ENCODE measurements around the gene KIAA1755.
"Not testable (repeated sequence)": the region's sequence is repeated elsewhere in the genome, so short reads cannot be mapped to it uniquely, and the experiment has no call there.

The KIAA1755 gene

GRCh38 chr20:38249536-38250310 is 10.8 kb downstream of the KIAA1755 start:
- H3K79me2 ChIP-seq (ENCODE audit: control insufficient read depth, low read length): no peaks in the 10 kb centered on the region
- no peak overlapping the region for H3K27ac ChIP-seq (ENCODE audit: low read depth, low read length)
- H3K27me3 ChIP-seq (ENCODE audit: control insufficient read depth, low read length): no peaks in the 10 kb centered on the region
- no peaks in the 10 kb centered on the region for H4K20me1 ChIP-seq (ENCODE audit: control insufficient read depth, insufficient read depth, low read depth, low read length)
- H3K4me1 ChIP-seq (ENCODE audit: control insufficient read depth, low read length): no peaks in the 10 kb centered on the region
- TF ChIP-seq, protein P1, sequence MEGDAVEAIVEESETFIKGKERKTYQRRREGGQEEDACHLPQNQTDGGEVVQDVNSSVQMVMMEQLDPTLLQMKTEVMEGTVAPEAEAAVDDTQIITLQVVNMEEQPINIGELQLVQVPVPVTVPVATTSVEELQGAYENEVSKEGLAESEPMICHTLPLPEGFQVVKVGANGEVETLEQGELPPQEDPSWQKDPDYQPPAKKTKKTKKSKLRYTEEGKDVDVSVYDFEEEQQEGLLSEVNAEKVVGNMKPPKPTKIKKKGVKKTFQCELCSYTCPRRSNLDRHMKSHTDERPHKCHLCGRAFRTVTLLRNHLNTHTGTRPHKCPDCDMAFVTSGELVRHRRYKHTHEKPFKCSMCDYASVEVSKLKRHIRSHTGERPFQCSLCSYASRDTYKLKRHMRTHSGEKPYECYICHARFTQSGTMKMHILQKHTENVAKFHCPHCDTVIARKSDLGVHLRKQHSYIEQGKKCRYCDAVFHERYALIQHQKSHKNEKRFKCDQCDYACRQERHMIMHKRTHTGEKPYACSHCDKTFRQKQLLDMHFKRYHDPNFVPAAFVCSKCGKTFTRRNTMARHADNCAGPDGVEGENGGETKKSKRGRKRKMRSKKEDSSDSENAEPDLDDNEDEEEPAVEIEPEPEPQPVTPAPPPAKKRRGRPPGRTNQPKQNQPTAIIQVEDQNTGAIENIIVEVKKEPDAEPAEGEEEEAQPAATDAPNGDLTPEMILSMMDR (IDR thresholded peaks at IDR 0.05; ENCODE audit: low read depth, low read length, poor library complexity, severe bottlenecking): no peak
- no peak for TF ChIP-seq EZH2phosphoT487 (IDR thresholded peaks at IDR 0.05; ENCODE audit: borderline replicate concordance, low read length)
- no peaks in the 10 kb centered on the region for H3F3A ChIP-seq (ENCODE audit: control insufficient read depth, insufficient read depth)
- no peaks in the 10 kb centered on the region for H3K36me3 ChIP-seq (ENCODE audit: control insufficient read depth, low read length)
- peaks cover 4% of the 10 kb centered on the region; the same call in 1 of the 2 replicates for H3K9me3 ChIP-seq (ENCODE audit: control insufficient read depth, insufficient read depth, low read length)
- H3K4me2 ChIP-seq (ENCODE audit: low read length): no peak overlapping the region
- no peak overlapping the region for H3K4me3 ChIP-seq (ENCODE audit: low read length)
- H3K9me2 ChIP-seq (replicated peaks; ENCODE audit: control insufficient read depth, low read length): no peaks in the 10 kb centered on the region

- no peaks in the 10 kb centered on the region for H3F3A ChIP-seq (ENCODE audit: control insufficient read depth, insufficient read depth)
- H3K79me2 ChIP-seq (ENCODE audit: control insufficient read depth, low read length): no peaks in the 10 kb centered on the region
- peaks cover 11% of the 10 kb centered on the region; the same call in 1 of the 2 replicates for H3K9me3 ChIP-seq (ENCODE audit: control insufficient read depth, insufficient read depth, low read length)
- H3K27ac ChIP-seq (ENCODE audit: low read depth, low read length): no peak overlapping the region
- H4K20me1 ChIP-seq (ENCODE audit: control insufficient read depth, insufficient read depth, low read depth, low read length): no peaks in the 10 kb centered on the region
- no peaks in the 10 kb centered on the region for H3K36me3 ChIP-seq (ENCODE audit: control insufficient read depth, low read length)
- no peak overlapping the region for H3K4me3 ChIP-seq (ENCODE audit: low read length)
- no peak for TF ChIP-seq EZH2phosphoT487 (IDR thresholded peaks at IDR 0.05; ENCODE audit: borderline replicate concordance, low read length)
- TF ChIP-seq, protein P1 (IDR thresholded peaks at IDR 0.05; ENCODE audit: low read depth, low read length, poor library complexity, severe bottlenecking): no peak
- H3K27me3 ChIP-seq (ENCODE audit: control insufficient read depth, low read length): no peaks in the 10 kb centered on the region
- H3K9me2 ChIP-seq (replicated peaks; ENCODE audit: control insufficient read depth, low read length): no peaks in the 10 kb centered on the region
- no peaks in the 10 kb centered on the region for H3K4me1 ChIP-seq (ENCODE audit: control insufficient read depth, low read length)
- no peak overlapping the region for H3K4me2 ChIP-seq (ENCODE audit: low read length)
These were observed 12.4 kb downstream of the KIAA1755 start for GRCh38 chr20:38248133-38248532.

DNA sequence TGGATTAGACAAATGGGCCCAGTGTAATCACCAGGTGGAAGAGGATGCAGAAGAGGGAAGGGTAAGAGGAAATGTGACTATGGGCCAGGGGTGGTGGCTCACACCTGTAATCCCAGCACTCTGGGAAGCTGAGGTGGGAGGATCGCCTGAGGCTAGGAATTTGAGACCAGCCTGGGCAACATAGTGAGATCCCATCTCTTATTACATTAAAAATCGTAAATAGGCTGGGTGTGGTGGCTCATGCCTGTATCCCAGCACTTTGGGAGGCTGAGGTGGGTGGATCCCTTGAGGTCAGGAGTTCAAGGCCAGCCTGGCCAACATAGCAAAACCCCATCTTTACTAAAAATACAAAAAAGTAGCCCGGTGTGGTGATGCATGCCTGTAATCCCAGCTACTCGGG is 12.8 kb downstream of the KIAA1755 start:
- H3K27ac ChIP-seq (ENCODE audit: low read depth, low read length); H3K4me1 ChIP-seq (ENCODE audit: control insufficient read depth, low read length); H3K36me3 ChIP-seq (ENCODE audit: control insufficient read depth, low read length): not testable (repeated sequence)

GRCh38 chr20:38247166-38247509 is 13.4 kb downstream of the KIAA1755 start:
- Histone ChIP-seq H3K4me3 (ENCODE audit: low read length) (no peak overlapping the region), H3K36me3 (ENCODE audit: control insufficient read depth, low read length) (no peaks in the 10 kb centered on the region), H3K9me2 (replicated peaks; ENCODE audit: control insufficient read depth, low read length) (no peaks in the 10 kb centered on the region), H3F3A (ENCODE audit: control insufficient read depth, insufficient read depth) (no peaks in the 10 kb centered on the region), H4K20me1 (ENCODE audit: control insufficient read depth, insufficient read depth, low read depth, low read length) (no peaks in the 10 kb centered on the region), H3K27ac (ENCODE audit: low read depth, low read length) (no peak overlapping the region), H3K4me1 (ENCODE audit: control insufficient read depth, low read length) (no peaks in the 10 kb centered on the region), H3K9me3 (ENCODE audit: control insufficient read depth, insufficient read depth, low read length) (peaks cover 20% of the 10 kb centered on the region), H3K4me2 (ENCODE audit: low read length) (no peak overlapping the region), H3K27me3 (ENCODE audit: control insufficient read depth, low read length) (no peaks in the 10 kb centered on the region), H3K79me2 (ENCODE audit: control insufficient read depth, low read length) (no peaks in the 10 kb centered on the region)
- TF ChIP-seq EZH2phosphoT487 (IDR thresholded peaks at IDR 0.05; ENCODE audit: borderline replicate concordance, low read length): no peak
- TF ChIP-seq, protein P1 (IDR thresholded peaks at IDR 0.05; ENCODE audit: low read depth, low read length, poor library complexity, severe bottlenecking): no peak

More for the DNA sequence above, 12.8 kb downstream of the KIAA1755 start:
- H3K79me2 ChIP-seq (ENCODE audit: control insufficient read depth, low read length); H3K27me3 ChIP-seq (ENCODE audit: control insufficient read depth, low read length); H3F3A ChIP-seq (ENCODE audit: control insufficient read depth, insufficient read depth); H3K4me3 ChIP-seq (ENCODE audit: low read length); H4K20me1 ChIP-seq (ENCODE audit: control insufficient read depth, insufficient read depth, low read depth, low read length); H3K4me2 ChIP-seq (ENCODE audit: low read length); H3K9me2 ChIP-seq (replicated peaks; ENCODE audit: control insufficient read depth, low read length): not testable (repeated sequence)
- H3K9me3 ChIP-seq (ENCODE audit: control insufficient read depth, insufficient read depth, low read length): peaks cover 15% of the 10 kb centered on the region; the same call in 1 of the 2 replicates

Measured in DOHH2 (cell line).